Stimulated activated CD8-positive, alpha-beta memory T cell treated with anti-CD3 and anti-CD28 coated beads, Interleukin-4, amount 100 ng/mL, for 4 hours (primary cell): ENCODE measurements around the gene CDH2.

ENCODE experiments used
- DNase-seq, 2 donors: peaks; one replicate each; pipeline ENCODE4 v3.0.0-alpha.2; 2020; ENCODE audit warnings: low read depth in 2 of 2, low spot score in 1 of 2

The CDH2 gene

GRCh38 chr18:28127763-28128658 lies 48.9 kb downstream of the CDH2 start:
- no peak for DNase-seq

- no peak for DNase-seq
Observed at GRCh38 chr18:28127228-28127627, 49.7 kb downstream of the CDH2 start.

- DNase-seq: no peak
Observed at GRCh38 chr18:28126768-28127167, 50.2 kb downstream of the CDH2 start.

- no peak for DNase-seq
Observed at GRCh38 chr18:28125051-28125450, 51.9 kb downstream of the CDH2 start.

- DNase-seq: no peak
Observed at GRCh38 chr18:28124131-28125029, 52.5 kb downstream of the CDH2 start.

- DNase-seq: no peak
Observed at GRCh38 chr18:28123401-28124030, 53.4 kb downstream of the CDH2 start.

GRCh38 chr18:28120828-28121515 lies 56.0 kb downstream of the CDH2 start:
- no peak for DNase-seq

GRCh38 chr18:28116461-28116860 lies 60.5 kb downstream of the CDH2 start:
- no peak for DNase-seq

GRCh38 chr18:28115149-28115550 lies 61.8 kb downstream of the CDH2 start:
- DNase-seq: no peak

- DNase-seq: no peak
Observed at GRCh38 chr18:28114472-28114871, 62.5 kb downstream of the CDH2 start.

- no peak for DNase-seq
Observed at GRCh38 chr18:28113271-28114029, 63.5 kb downstream of the CDH2 start.

GRCh38 chr18:28112056-28112470 lies 64.9 kb downstream of the CDH2 start:
- no peak for DNase-seq

GRCh38 chr18:28110924-28111323 lies 66.0 kb downstream of the CDH2 start:
- no peak for DNase-seq

- no peak for DNase-seq
Observed at GRCh38 chr18:28109781-28110560, 67.0 kb downstream of the CDH2 start.

GRCh38 chr18:28108814-28109213 lies 68.1 kb downstream of the CDH2 start:
- DNase-seq: no peak

GRCh38 chr18:28108254-28108653 lies 68.7 kb downstream of the CDH2 start:
- DNase-seq: no peak

- DNase-seq: no peak
Observed at GRCh38 chr18:28099237-28099636, 77.7 kb downstream of the CDH2 start.

- no peak for DNase-seq
Observed at GRCh38 chr18:28095631-28096030, 81.3 kb downstream of the CDH2 start.

- DNase-seq: no peak
Observed at GRCh38 chr18:28095041-28095440, 81.9 kb downstream of the CDH2 start.
